ENCODE data around the gene DHRS7B.

DHRS7B gene

GRCh38 chr17:21152731-21153130 is 26.0 kb downstream of the DHRS7B start:
- DNase-seq (ENCODE audit: low read depth in 2 of 2) = no peak

DNA sequence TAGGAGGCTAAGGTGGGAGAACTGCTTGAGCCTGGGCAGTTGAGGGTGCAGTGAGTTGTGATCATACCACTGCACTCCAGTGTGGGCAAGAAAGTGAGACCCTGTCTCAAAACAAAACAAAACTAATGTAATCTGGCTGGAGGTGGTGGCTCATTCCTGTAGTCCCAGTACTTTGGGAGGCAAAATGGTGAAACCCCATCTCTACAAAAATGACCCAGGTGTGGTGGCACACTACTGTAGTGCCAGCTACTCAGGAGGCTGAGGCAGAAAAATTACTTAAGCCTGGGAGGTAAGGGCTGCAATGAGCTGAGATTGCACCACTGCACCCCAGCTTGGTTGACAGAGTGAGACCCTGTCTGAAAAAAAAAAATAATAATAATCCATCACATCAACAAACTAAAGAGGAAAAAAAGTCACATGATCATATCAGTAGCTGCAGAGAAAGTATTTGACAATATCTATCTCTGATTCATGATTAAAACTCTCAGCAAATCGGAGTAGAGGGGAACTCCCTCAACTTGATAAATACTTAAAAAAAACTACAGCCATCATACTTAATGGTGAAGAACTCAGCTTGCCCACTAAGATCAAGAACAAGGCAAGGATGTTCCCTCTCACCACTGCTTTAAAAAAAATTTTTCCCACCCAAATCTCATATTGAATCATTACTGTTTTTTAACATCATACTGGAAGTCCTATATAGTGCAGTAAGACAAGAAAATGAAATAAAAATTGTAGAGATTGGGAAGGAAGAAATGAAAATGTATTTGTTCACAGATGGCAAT is 31.0 kb downstream of the DHRS7B start:
- no peak for DNase-seq (ENCODE audit: low read depth in 2 of 2)

- DNase-seq (ENCODE audit: low read depth in 2 of 2) = no peak
Observed at GRCh38 chr17:21160401-21160800, 33.6 kb downstream of the DHRS7B start.

DNA sequence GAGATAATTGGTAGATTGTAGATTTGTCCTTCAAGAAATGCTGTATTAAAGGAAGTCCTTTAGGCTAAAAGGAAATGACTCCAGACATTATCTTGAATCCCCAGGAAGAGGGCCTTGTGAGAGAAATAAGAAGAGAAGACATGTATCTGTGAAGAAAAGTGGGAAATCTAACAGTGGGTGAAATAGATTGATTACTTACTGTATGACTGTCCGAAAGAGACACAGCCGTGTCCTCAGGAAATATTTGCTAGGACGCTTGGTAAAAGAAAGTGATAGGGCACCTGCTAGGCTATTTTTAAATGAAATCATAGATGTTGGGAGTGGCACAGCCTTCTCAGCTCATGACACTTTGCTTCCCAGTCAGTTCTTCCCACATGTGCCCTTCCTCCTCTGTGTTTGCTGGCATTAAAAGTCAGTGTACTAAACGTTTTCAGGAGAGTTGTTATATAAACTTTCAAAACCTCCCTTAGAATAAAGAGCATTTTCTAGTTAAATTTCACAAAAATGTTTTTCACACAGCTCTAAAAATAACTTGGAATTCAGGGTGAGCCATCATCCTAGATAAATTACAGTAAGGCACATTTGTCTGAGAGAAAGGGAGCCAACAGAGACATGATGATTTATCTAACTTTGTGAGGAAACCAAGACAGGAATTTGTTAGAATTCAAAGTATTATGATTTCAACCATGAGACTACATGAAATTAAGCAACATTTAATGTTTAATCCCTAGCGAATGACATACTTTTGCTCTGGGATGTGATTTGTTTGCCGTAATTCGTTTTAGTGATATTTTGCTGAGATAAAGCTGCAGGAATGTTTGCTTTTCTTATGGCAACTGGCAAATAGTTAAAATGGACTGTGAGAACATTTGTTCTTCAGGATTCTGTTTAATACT is 35.0 kb downstream of the DHRS7B start:
- no peak for DNase-seq (ENCODE audit: low read depth in 2 of 2)

GRCh38 chr17:21162394-21162775 is 35.6 kb downstream of the DHRS7B start:
- no peak for DNase-seq (ENCODE audit: low read depth in 2 of 2)

DNA sequence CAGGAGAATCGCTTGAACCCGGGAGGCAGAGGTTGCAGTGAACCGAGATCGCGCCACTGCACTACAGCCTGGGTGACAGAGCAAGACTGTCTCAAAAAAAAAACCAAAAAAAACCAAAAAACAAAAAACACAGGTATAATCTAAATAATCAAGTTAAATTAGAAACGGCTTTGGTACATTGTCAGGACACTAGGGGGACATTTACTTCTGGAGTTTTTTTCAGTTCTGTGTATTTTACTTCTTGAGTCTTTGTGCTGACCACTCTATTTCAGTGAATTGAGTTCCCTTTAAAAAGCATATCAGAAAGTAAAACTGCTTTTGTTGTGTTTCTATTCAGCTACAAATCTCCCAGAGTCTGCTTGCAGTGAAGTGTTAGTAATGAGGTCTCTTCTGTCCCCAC is 36.3 kb downstream of the DHRS7B start:
- DNase-seq (ENCODE audit: low read depth in 2 of 2) = no peak

DNA sequence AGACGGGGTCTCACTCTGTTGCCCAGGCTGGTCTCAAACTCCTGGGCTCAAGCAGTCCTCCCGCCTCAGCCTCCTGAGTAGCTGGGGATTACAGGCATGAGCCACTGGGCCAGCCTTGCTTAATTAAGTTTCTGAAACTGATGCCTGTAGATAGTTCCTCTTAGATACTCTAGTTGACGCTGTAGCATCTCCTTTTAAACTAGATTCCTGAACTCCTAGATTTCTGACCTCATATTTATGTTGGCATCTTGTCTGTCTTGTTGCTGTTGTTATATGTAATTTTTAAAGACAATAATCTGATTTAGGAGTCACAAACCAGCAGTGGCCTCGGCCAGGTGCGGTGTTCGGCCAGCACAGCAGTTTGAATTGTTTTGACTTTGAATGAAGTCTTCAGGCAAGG is 37.5 kb downstream of the DHRS7B start:
- no peak for DNase-seq (ENCODE audit: low read depth in 2 of 2)

DNA sequence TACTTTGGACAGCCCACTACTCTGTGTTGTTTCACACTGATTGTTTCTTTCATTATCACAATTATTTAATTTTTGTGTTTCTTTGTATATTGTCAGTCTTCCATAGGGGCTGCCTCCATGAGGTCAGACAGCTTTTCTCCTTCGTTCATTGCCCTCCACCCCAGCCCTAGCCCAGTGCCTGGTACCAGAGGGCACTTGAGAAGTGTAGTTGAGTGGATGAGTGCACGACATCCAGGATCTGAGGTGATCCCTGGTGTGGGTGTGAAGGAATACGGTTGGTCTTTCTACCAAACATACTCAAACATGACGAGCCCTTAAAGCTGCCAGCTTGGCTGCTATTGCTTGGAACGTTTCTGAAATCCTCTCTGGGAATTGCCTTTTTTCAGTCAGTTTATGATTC is 37.9 kb downstream of the DHRS7B start:
- DNase-seq (ENCODE audit: low read depth in 2 of 2) = no peak

- DNase-seq (ENCODE audit: low read depth in 2 of 2) = no peak
Observed at GRCh38 chr17:21165922-21166594, 39.3 kb downstream of the DHRS7B start.

GRCh38 chr17:21166595-21167210 is 39.9 kb downstream of the DHRS7B start:
- no peak for DNase-seq (ENCODE audit: low read depth in 2 of 2)

DNA sequence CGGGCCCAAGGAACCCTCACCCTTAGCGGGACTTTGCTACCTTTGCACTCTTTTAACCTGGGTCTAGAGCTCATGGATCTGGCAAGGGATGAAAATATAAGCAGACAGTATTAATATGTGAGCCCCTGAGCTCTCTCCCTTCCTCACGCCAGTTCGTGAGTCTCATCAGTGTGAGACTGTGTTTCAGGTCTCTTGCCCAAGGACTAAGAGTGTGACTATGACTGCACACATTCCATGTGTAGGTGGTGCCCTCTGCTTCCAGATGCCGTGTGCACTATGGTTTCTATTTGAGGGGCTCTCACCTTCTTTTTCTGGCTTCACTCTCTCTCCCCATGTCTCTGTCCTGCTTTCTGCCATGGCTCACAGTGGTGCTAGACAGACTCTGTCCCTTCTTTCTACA is 40.5 kb downstream of the DHRS7B start:
- DNase-seq (ENCODE audit: low read depth in 2 of 2) = no peak

GRCh38 chr17:21168555-21168865 is 41.7 kb downstream of the DHRS7B start:
- no peak for DNase-seq (ENCODE audit: low read depth in 2 of 2)

GRCh38 chr17:21169496-21169895 is 42.7 kb downstream of the DHRS7B start:
- no peak for DNase-seq (ENCODE audit: low read depth in 2 of 2)

- no peak for DNase-seq (ENCODE audit: low read depth in 2 of 2)
Observed at GRCh38 chr17:21170809-21171208, 44.0 kb downstream of the DHRS7B start.

- no peak for DNase-seq (ENCODE audit: low read depth in 2 of 2)
Observed at GRCh38 chr17:21171309-21171922, 44.7 kb downstream of the DHRS7B start.

DNA sequence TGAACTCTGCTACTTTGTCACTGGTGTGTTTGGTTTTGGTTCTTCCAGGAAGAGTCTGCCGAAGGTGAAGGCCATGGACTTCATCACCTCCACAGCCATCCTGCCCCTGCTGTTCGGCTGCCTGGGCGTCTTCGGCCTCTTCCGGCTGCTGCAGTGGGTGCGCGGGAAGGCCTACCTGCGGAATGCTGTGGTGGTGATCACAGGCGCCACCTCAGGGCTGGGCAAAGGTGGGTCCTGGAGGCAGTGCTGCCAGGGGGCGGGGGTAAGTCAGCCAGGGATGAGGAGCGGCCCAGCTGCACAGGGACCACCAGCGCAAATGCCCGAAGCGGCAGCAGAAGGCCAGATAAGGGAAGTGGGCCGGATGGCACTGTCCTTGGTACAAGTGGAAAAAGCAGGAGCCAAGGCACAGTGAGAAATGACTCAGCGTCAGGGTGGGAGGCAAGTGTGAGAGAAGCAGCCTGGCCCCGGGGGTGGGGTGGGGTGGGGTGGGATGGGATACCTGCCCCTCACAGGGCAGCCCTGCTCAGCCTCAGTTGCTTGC is 45.3 kb downstream of the DHRS7B start:
- DNase-seq (ENCODE audit: low read depth in 2 of 2) = no peak

- no peak for DNase-seq (ENCODE audit: low read depth in 2 of 2)
Observed at GRCh38 chr17:21172846-21173245, 46.1 kb downstream of the DHRS7B start.

DNA sequence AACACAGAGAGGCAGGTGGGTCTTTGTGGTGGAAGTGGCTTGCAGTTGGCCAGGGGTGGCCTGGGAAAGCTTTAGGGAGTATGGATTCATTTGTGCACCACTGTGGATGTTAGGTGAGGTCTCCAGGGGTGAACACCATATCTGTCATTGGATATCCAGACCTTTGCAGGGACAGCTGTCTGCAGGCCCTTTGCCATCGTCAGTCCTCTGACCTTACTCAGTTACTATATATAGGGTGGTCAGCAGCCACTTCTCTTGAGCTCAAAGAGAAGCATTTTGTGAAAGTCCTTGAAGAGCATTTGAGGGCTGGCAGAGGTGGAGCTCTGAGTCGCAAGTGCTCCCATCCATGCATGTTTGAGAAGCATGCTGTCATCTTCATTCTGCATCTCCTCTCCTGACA is 46.8 kb downstream of the DHRS7B start:
- no peak for DNase-seq (ENCODE audit: low read depth in 2 of 2)

DNA sequence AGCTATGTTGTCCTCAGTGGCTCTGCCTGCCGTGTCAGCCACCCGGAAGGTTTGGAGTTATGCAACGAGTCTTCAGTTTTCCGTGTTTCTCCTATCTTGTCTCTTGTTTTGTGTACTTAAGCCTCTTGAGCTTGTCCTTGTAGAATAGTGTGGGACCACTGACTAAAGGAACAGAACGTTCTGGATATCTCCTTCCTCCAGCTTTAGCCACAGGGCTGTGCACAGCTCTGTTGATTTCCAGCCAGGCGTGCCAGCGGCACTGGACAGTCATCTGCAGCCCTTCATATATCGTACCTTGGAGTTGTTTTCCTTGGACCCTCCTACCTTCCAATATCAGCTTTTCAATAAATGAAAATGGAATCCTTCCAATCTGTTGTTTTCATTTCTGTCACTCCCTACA is 47.4 kb downstream of the DHRS7B start:
- no peak for DNase-seq (ENCODE audit: low read depth in 2 of 2)

DNA sequence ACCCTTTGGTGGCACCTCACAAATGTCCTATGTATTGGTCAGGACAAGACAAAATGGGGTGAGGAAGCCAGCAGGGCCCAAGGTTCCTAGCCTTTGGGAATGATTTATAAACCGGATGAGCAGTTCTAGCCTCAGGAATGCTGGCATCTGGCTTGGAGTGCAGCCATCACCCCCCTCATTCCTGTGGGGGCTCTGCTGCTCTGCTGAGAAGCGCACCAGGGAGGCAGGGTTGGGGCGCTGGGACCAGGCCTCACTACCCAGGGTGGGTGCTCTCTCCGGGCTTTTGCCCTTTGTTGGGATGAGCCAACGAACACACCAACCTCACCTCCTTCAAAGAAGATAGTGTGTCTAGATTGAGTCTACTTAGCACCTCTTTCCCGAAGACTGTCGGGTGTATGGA is 47.9 kb downstream of the DHRS7B start:
- no peak for DNase-seq (ENCODE audit: low read depth in 2 of 2)

- no peak for DNase-seq (ENCODE audit: low read depth in 2 of 2)
Observed at GRCh38 chr17:21176773-21177395, 50.1 kb downstream of the DHRS7B start.

All from stimulated activated CD4-positive, alpha-beta T cell treated with anti-CD3 and anti-CD28 coated beads, Interleukin-15, amount 100 ng/mL, for 48 hours (primary cell).